Stimulated activated CD8-positive, alpha-beta memory T cell treated with anti-CD3 and anti-CD28 coated beads, Interleukin-2, amount 100 ng/mL, for 1 hour (primary cell): Measurements from ENCODE around the gene INSM2.

Experiments
- DNase-seq, 2 donors: peaks; one replicate each; pipeline ENCODE4 v3.0.0-alpha.2; 2020; ENCODE audit warnings: low read depth in 2 of 2

Gene INSM2

GRCh38 chr14:35533357-35534207 is at the start of gene INSM2:
Gene INSM2 (plus strand): TSS chr14:35534164. CDS start chr14:35534253, 89 bp downstream.
- DNase-seq = peak; percentile 11 to 30

- no peak for DNase-seq
These were observed 41.4 kb upstream of the INSM2 start for GRCh38 chr14:35492569-35493014.

- no peak for DNase-seq
These were observed 38.7 kb upstream of the INSM2 start for GRCh38 chr14:35495278-35495677.

GRCh38 chr14:35499180-35499579 is 34.8 kb upstream of the INSM2 start:
- no peak for DNase-seq

- DNase-seq = no peak
These were observed 30.3 kb upstream of the INSM2 start for GRCh38 chr14:35503646-35504045.

- DNase-seq = no peak
These were observed 29.7 kb upstream of the INSM2 start for GRCh38 chr14:35504260-35504659.

GRCh38 chr14:35506461-35506860 is 27.5 kb upstream of the INSM2 start:
- DNase-seq = no peak

- no peak for DNase-seq
These were observed 27.0 kb upstream of the INSM2 start for GRCh38 chr14:35506927-35507326.

GRCh38 chr14:35509846-35510245 is 24.1 kb upstream of the INSM2 start:
- no peak for DNase-seq

GRCh38 chr14:35512765-35513164 is 21.2 kb upstream of the INSM2 start:
- no peak for DNase-seq

GRCh38 chr14:35515916-35516315 is 18.0 kb upstream of the INSM2 start:
- no peak for DNase-seq

GRCh38 chr14:35519986-35520385 is 14.0 kb upstream of the INSM2 start:
- no peak for DNase-seq

GRCh38 chr14:35525695-35526094 is 8.3 kb upstream of the INSM2 start:
- no peak for DNase-seq

- DNase-seq = no peak
These were observed 7.0 kb upstream of the INSM2 start for GRCh38 chr14:35526962-35527361.

GRCh38 chr14:35531960-35532747 is 1.8 kb upstream of the INSM2 start:
- no peak for DNase-seq

GRCh38 chr14:35532783-35533356 is 1.1 kb upstream of the INSM2 start:
- no peak for DNase-seq

- DNase-seq = no peak
These were observed 376 bp downstream of the INSM2 start for GRCh38 chr14:35534208-35534872.

GRCh38 chr14:35534873-35535482 is 1.0 kb downstream of the INSM2 start:
- DNase-seq = peak in 1 of 2 donors; percentile 26

- no peak for DNase-seq
These were observed 1.6 kb downstream of the INSM2 start for GRCh38 chr14:35535483-35536112.

- DNase-seq = no peak
These were observed 6.0 kb downstream of the INSM2 start for GRCh38 chr14:35539969-35540368.

GRCh38 chr14:35543006-35543405 is 9.0 kb downstream of the INSM2 start:
- DNase-seq = no peak
